ENCODE data around the gene TACC2.

Gene TACC2

DNA sequence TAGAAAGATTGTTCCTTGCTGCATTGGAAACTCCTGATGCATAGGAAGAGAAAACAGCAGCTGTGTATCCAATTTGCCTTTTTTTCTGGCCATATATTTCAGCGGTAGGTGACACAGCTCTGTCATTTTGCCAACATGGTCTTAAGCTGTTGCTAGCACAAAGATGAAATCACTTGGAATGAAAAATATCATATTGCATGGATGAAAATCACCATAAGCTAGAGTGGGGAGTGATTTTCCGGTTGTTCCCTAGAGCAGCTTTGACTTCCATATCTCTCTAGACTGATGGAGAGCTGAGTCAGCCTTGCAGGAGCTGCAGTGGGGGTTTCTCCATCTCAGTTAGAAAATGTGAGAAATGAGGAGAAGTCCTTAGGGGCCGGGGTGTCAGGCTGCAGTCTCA, 243.8 kb downstream of the TACC2 start:
- Histone ChIP-seq H3K9me3 (ENCODE audit: control insufficient read depth, low read length) (no peaks in the 10 kb centered on the region), H3K27ac (ENCODE audit: low read depth, low read length, severe bottlenecking) (no peak overlapping the region), H3K36me3 (ENCODE audit: control insufficient read depth, insufficient read depth, low read length) (peaks cover 59% of the 10 kb centered on the region), H3K4me3 (ENCODE audit: extremely low read depth, insufficient read depth, low read length, poor library complexity, severe bottlenecking) (no peak overlapping the region), H3K4me1 (ENCODE audit: control insufficient read depth, insufficient read depth, low read length, poor library complexity, severe bottlenecking) (no peaks in the 10 kb centered on the region)
- WGBS, 2 experiments (ENCODE audit: insufficient coverage in 2 of 2): 100% methylated on average over 2 of the region's 3 CpGs; no CpG with 5 or more reads in 1 of the 2 experiments

- Histone ChIP-seq H3K36me3 (ENCODE audit: control insufficient read depth, insufficient read depth, low read length) (peaks cover 56% of the 10 kb centered on the region), H3K4me3 (ENCODE audit: extremely low read depth, insufficient read depth, low read length, poor library complexity, severe bottlenecking) (no peak overlapping the region), H3K9me3 (ENCODE audit: control insufficient read depth, low read length) (no peaks in the 10 kb centered on the region), H3K27ac (ENCODE audit: low read depth, low read length, severe bottlenecking) (no peak overlapping the region), H3K4me1 (ENCODE audit: control insufficient read depth, insufficient read depth, low read length, poor library complexity, severe bottlenecking) (no peaks in the 10 kb centered on the region)
- 93 to 98% methylated on average over 8 to 10 of the region's 11 CpGs for WGBS, 2 experiments (ENCODE audit: insufficient coverage in 2 of 2)
Measured at GRCh38 chr10:122233857-122234348, 244.9 kb downstream of the TACC2 start.

- H3K4me3 ChIP-seq (ENCODE audit: extremely low read depth, insufficient read depth, low read length, poor library complexity, severe bottlenecking): no peak overlapping the region
- H3K36me3 ChIP-seq (ENCODE audit: control insufficient read depth, insufficient read depth, low read length): peaks cover 56% of the 10 kb centered on the region
- no CpG with 5 or more reads among the region's 2 CpGs for WGBS, 2 experiments (ENCODE audit: insufficient coverage in 2 of 2)
- H3K9me3 ChIP-seq (ENCODE audit: control insufficient read depth, low read length): no peaks in the 10 kb centered on the region
- no peaks in the 10 kb centered on the region for H3K4me1 ChIP-seq (ENCODE audit: control insufficient read depth, insufficient read depth, low read length, poor library complexity, severe bottlenecking)
- no peak overlapping the region for H3K27ac ChIP-seq (ENCODE audit: low read depth, low read length, severe bottlenecking)
Measured at GRCh38 chr10:122234416-122234815, 245.5 kb downstream of the TACC2 start.

- 96 to 100% methylated on average over 2 to 3 of the region's 5 CpGs for WGBS, 2 experiments (ENCODE audit: insufficient coverage in 2 of 2)
- Histone ChIP-seq H3K27ac (ENCODE audit: low read depth, low read length, severe bottlenecking) (no peak overlapping the region), H3K36me3 (ENCODE audit: control insufficient read depth, insufficient read depth, low read length) (peaks cover 57% of the 10 kb centered on the region), H3K4me3 (ENCODE audit: extremely low read depth, insufficient read depth, low read length, poor library complexity, severe bottlenecking) (no peak overlapping the region), H3K9me3 (ENCODE audit: control insufficient read depth, low read length) (no peaks in the 10 kb centered on the region), H3K4me1 (ENCODE audit: control insufficient read depth, insufficient read depth, low read length, poor library complexity, severe bottlenecking) (no peaks in the 10 kb centered on the region)
Measured at GRCh38 chr10:122236690-122237306, 247.8 kb downstream of the TACC2 start.

GRCh38 chr10:122237331-122237990, 248.5 kb downstream of the TACC2 start:
- H3K4me1 ChIP-seq (ENCODE audit: control insufficient read depth, insufficient read depth, low read length, poor library complexity, severe bottlenecking): no peaks in the 10 kb centered on the region
- peaks cover 61% of the 10 kb centered on the region for H3K36me3 ChIP-seq (ENCODE audit: control insufficient read depth, insufficient read depth, low read length)
- H3K4me3 ChIP-seq (ENCODE audit: extremely low read depth, insufficient read depth, low read length, poor library complexity, severe bottlenecking): no peak overlapping the region
- H3K27ac ChIP-seq (ENCODE audit: low read depth, low read length, severe bottlenecking): no peak overlapping the region
- no peaks in the 10 kb centered on the region for H3K9me3 ChIP-seq (ENCODE audit: control insufficient read depth, low read length)
- WGBS, 2 experiments (ENCODE audit: insufficient coverage in 2 of 2): 91 to 97% methylated on average over 14 of the region's 17 CpGs

DNA sequence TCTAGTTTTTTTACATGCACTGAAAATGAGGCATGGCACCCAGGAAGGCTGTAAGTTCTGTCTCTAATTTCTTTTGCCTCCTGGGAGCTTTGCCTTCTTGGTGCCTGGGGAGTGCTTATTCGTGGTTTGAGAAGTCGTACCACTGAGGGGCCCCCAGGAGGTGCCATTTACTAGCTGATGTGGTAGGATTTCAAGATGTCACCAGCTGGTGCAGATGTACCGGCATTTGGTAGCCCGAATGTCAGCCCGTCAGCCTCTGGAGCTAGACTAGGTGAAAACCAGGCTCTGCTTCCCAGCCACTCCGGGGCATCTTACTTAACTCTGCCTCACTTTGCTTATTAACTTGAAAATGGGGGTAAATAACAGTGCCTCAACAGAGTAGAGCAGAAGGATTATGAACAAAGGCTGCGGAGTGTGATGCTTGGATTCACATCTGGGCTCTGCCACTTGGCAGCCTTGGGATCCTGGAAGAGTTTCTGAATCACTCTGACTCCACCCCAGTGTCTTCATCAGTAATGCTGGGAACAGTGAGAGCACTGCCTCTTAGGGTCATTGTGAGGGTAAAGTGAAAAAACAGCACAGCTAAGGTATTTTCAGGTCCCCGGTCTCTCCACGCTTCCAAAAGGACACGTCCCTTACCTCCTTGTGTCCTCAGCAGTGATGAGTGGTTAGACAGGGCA, 250.8 kb downstream of the TACC2 start:
- Histone ChIP-seq H3K4me1 (ENCODE audit: control insufficient read depth, insufficient read depth, low read length, poor library complexity, severe bottlenecking) (no peaks in the 10 kb centered on the region), H3K9me3 (ENCODE audit: control insufficient read depth, low read length) (no peaks in the 10 kb centered on the region), H3K36me3 (ENCODE audit: control insufficient read depth, insufficient read depth, low read length) (peaks cover 78% of the 10 kb centered on the region), H3K27ac (ENCODE audit: low read depth, low read length, severe bottlenecking) (no peak overlapping the region), H3K4me3 (ENCODE audit: extremely low read depth, insufficient read depth, low read length, poor library complexity, severe bottlenecking) (no peak overlapping the region)
- 97 to 98% methylated on average over 7 to 9 of the region's 10 CpGs for WGBS, 2 experiments (ENCODE audit: insufficient coverage in 2 of 2)

DNA sequence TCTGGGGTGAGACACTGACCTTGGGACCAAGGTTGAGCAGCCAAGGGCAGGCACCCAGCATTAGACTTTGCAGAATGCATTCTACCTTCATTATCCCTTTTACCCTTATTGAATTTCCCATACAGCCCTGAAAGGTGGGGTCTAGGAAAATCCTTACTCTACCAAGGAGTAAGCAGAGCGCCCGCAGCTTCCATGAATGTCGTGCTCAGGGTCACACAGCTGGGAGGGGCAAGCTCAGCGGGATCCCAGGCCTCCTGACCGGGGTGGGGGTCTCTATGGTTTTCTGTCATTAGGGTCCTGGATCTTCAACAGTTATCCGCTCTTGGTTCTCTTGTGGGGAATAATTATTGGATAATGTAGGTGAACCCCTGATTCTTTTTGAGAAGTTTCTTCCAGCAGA, 251.4 kb downstream of the TACC2 start:
- H3K4me1 ChIP-seq (ENCODE audit: control insufficient read depth, insufficient read depth, low read length, poor library complexity, severe bottlenecking): no peaks in the 10 kb centered on the region
- no peak overlapping the region for H3K4me3 ChIP-seq (ENCODE audit: extremely low read depth, insufficient read depth, low read length, poor library complexity, severe bottlenecking)
- H3K36me3 ChIP-seq (ENCODE audit: control insufficient read depth, insufficient read depth, low read length): peaks cover 83% of the 10 kb centered on the region
- no peak overlapping the region for H3K27ac ChIP-seq (ENCODE audit: low read depth, low read length, severe bottlenecking)
- H3K9me3 ChIP-seq (ENCODE audit: control insufficient read depth, low read length): no peaks in the 10 kb centered on the region
- 98% methylated on average over 6 of the region's 6 CpGs for WGBS, 2 experiments (ENCODE audit: insufficient coverage in 2 of 2)

DNA sequence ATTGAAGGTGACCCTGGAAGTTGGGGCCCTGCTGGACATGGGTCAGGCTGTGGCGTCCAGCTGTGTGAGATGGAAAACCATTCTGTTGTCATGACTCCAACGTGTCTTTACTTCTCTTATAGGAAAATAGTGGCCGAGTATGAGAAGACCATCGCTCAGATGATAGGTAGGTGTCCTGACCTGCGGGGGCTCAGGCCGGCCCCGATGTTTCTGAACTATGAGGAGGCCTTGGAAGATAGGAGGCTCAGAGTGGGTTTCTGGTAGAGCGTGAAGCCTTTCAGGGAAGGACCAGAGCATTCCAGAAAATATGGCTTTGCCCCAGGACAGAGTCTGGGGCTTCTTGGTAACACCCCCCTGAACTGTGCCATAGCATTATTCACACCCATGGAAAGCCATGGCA, 252.9 kb downstream of the TACC2 start:
- no peak overlapping the region for H3K4me3 ChIP-seq (ENCODE audit: extremely low read depth, insufficient read depth, low read length, poor library complexity, severe bottlenecking)
- H3K27ac ChIP-seq (ENCODE audit: low read depth, low read length, severe bottlenecking): no peak overlapping the region
- no peaks in the 10 kb centered on the region for H3K4me1 ChIP-seq (ENCODE audit: control insufficient read depth, insufficient read depth, low read length, poor library complexity, severe bottlenecking)
- peaks cover 78% of the 10 kb centered on the region for H3K36me3 ChIP-seq (ENCODE audit: control insufficient read depth, insufficient read depth, low read length)
- WGBS, 2 experiments (ENCODE audit: insufficient coverage in 2 of 2): 93 to 100% methylated on average over 8 of the region's 8 CpGs
- no peaks in the 10 kb centered on the region for H3K9me3 ChIP-seq (ENCODE audit: control insufficient read depth, low read length)

DNA sequence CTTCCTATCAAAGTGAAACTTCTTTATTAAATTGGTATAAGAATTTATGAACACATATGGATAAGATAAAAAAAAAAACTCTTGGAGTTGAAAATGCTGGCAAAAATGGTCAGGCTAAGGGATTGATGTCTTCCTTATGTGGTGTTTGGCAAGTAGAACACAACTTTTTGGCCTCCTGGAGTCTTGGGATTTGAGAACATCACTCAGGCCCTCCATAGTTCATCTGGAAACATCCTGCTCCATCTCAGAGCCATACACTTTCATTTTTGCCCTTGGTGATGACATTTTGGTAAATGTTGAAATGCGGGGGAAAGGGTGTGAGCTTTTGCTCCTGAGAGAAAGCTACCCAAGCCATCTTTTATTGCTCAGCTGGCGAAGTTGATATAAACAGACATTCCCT, 254.6 kb downstream of the TACC2 start:
- H3K4me3 ChIP-seq (ENCODE audit: extremely low read depth, insufficient read depth, low read length, poor library complexity, severe bottlenecking): no peak overlapping the region
- peaks cover 66% of the 10 kb centered on the region for H3K36me3 ChIP-seq (ENCODE audit: control insufficient read depth, insufficient read depth, low read length)
- no peaks in the 10 kb centered on the region for H3K9me3 ChIP-seq (ENCODE audit: control insufficient read depth, low read length)
- H3K4me1 ChIP-seq (ENCODE audit: control insufficient read depth, insufficient read depth, low read length, poor library complexity, severe bottlenecking): no peaks in the 10 kb centered on the region
- 80 to 82% methylated on average over 1 to 2 of the region's 2 CpGs for WGBS, 2 experiments (ENCODE audit: insufficient coverage in 2 of 2)
- no peak overlapping the region for H3K27ac ChIP-seq (ENCODE audit: low read depth, low read length, severe bottlenecking)

GRCh38 chr10:122244001-122244975, 255.3 kb downstream of the TACC2 start:
- H3K27ac ChIP-seq (ENCODE audit: low read depth, low read length, severe bottlenecking): no peak overlapping the region
- H3K4me3 ChIP-seq (ENCODE audit: extremely low read depth, insufficient read depth, low read length, poor library complexity, severe bottlenecking): no peak overlapping the region
- WGBS, 2 experiments (ENCODE audit: insufficient coverage in 2 of 2): 91 to 95% methylated on average over 9 to 11 of the region's 11 CpGs
- no peaks in the 10 kb centered on the region for H3K4me1 ChIP-seq (ENCODE audit: control insufficient read depth, insufficient read depth, low read length, poor library complexity, severe bottlenecking)
- H3K9me3 ChIP-seq (ENCODE audit: control insufficient read depth, low read length): no peaks in the 10 kb centered on the region
- peaks cover 66% of the 10 kb centered on the region for H3K36me3 ChIP-seq (ENCODE audit: control insufficient read depth, insufficient read depth, low read length)

All from mesodermal cell (in vitro differentiated cells).